Activated CD4-positive, alpha-beta T cell treated with anti-CD3 and anti-CD28 coated beads, Interleukin-2, Interleukin-4, amounts not matched to agents 100 ng/mL and 50 ng/mL, durations not matched to agents 16 hours and 8 hours (primary cell): ENCODE data around the gene NGEF.
"Not testable (repeated sequence)": the region's sequence is repeated elsewhere in the genome, so short reads cannot be mapped to it uniquely, and the experiment has no call there.

Source experiments
- DNase-seq: peaks from one replicate; pipeline ENCODE4 v3.0.0-alpha.2; 2020; ENCODE audit warnings: low spot score

NGEF gene

GRCh38 chr2:233013027-233013461, at the start of gene NGEF:
NGEF (minus strand) TSS chr2:233013256; CDS start chr2:232974890, 38,366 bp downstream.
- no peak for DNase-seq

- no peak for DNase-seq
Measured at GRCh38 chr2:233062451-233062850, 49.4 kb upstream of the NGEF start.

GRCh38 chr2:233061591-233062450, 48.8 kb upstream of the NGEF start:
- peak; percentile 68 for DNase-seq

- no peak for DNase-seq
Measured at GRCh38 chr2:233060980-233061590, 48.0 kb upstream of the NGEF start.

GRCh38 chr2:233060501-233060979, 47.5 kb upstream of the NGEF start:
- no peak for DNase-seq

GRCh38 chr2:233059797-233060500, 46.9 kb upstream of the NGEF start, which contains the start of gene INPP5D:
INPP5D (plus strand) TSS chr2:233060342; CDS start chr2:233060479, 137 bp downstream.
- peak; percentile 88 for DNase-seq

GRCh38 chr2:233059547-233059796, 46.4 kb upstream of the NGEF start:
- DNase-seq, result no peak

GRCh38 chr2:233058717-233059546, 45.9 kb upstream of the NGEF start:
- DNase-seq, result no peak

- no peak for DNase-seq
Measured at GRCh38 chr2:233056961-233057605, 44.0 kb upstream of the NGEF start.

- no peak for DNase-seq
Measured at GRCh38 chr2:233055362-233055761, 42.3 kb upstream of the NGEF start.

GRCh38 chr2:233053928-233054784, 41.1 kb upstream of the NGEF start:
- DNase-seq, result peak; percentile 72

- not testable (repeated sequence) for DNase-seq
Measured at GRCh38 chr2:233052517-233052916, 39.5 kb upstream of the NGEF start.

GRCh38 chr2:233051241-233052149, 38.4 kb upstream of the NGEF start:
- no peak for DNase-seq

- DNase-seq, result no peak
Measured at GRCh38 chr2:233049194-233049761, 36.2 kb upstream of the NGEF start.

- DNase-seq, result no peak
Measured at GRCh38 chr2:233048569-233049193, 35.6 kb upstream of the NGEF start.

GRCh38 chr2:233047667-233048066, 34.6 kb upstream of the NGEF start:
- DNase-seq, result no peak

GRCh38 chr2:233047206-233047605, 34.1 kb upstream of the NGEF start:
- no peak for DNase-seq

- DNase-seq, result no peak
Measured at GRCh38 chr2:233044974-233045605, 32.0 kb upstream of the NGEF start.
